Endothelial cell of umbilical vein (primary cell): Measurements from ENCODE around the gene RGS19. TPM values are rescaled to one million over a fixed set of nuclear protein-coding genes. Genes with fewer than 3 reads are reported as not detected.

Experiments
- BruUV-seq: library from RNA; stranded (reverse); fragments of 400-500 nt; replicated peaks from 2 replicates; lab custom pipeline; 2021; lab: Mats Ljungman, UMichigan
- CTCF ChIA-PET: fragments of 300-600, 350-600 bp; sonication (Branson Sonifier 250); formaldehyde crosslinking; loops from one replicate; lab custom pipeline; 2021; ENCODE audit warnings: antibody characterized with exemption, inconsistent platforms; lab: Charles Lee
- POLR2A ChIA-PET: fragments of 300-600, 350-600 bp; sonication (Branson Sonifier 250); formaldehyde crosslinking; loops from one replicate; lab custom pipeline; 2021; ENCODE audit warnings: antibody characterized with exemption, inconsistent platforms; lab: Charles Lee
- DNase-seq: peaks from one replicate; pipeline ENCODE4 v3.0.0-alpha.2; 2011; ENCODE audit warnings: low read depth, low spot score
- FAIRE-seq: peaks from 2 replicates; lab custom pipeline; 2011; peaks lifted over from hg19 to GRCh38; lab: Jason Lieb, UNC
- H2AFZ ChIP-seq: 2 replicates; pipeline ENCODE4 v1.6.0; 2012; ENCODE audit warnings: low read depth, low read length, control low read depth, inconsistent platforms
- H3K27ac ChIP-seq: 2 replicates; pipeline ENCODE4 v1.5.1; 2011; ENCODE audit warnings: low read depth, mild to moderate bottlenecking, control low read depth, low read length, moderate library complexity; ENCODE audit not compliant: insufficient read depth
- H3K27me3 ChIP-seq, 2 experiments: 2 replicates each; pipeline versions ENCODE4 v1.6.0 to v1.6.1; 2011; ENCODE audit warnings: low read length in 2 of 2, mixed read lengths in 1 of 2; ENCODE audit not compliant: control insufficient read depth in 2 of 2, insufficient read depth in 2 of 2
- H3K36me3 ChIP-seq, 2 experiments: 2 replicates in 1 of 2; 3 replicates in 1 of 2; pipeline ENCODE4 v1.5.1; 2011; ENCODE audit warnings: low read length in 2 of 2, mild to moderate bottlenecking in 1 of 2, moderate library complexity in 1 of 2; ENCODE audit not compliant: control insufficient read depth in 2 of 2, insufficient read depth in 2 of 2; ENCODE audit errors: extremely low read depth in 1 of 2
- H3K4me1 ChIP-seq: 3 replicates; pipeline ENCODE4 v1.5.1; 2011; ENCODE audit warnings: mild to moderate bottlenecking, low read length; ENCODE audit not compliant: control insufficient read depth, insufficient read depth; ENCODE audit errors: extremely low read depth
- H3K4me2 ChIP-seq: 2 replicates; pipeline ENCODE4 v1.6.1; 2011; ENCODE audit warnings: low read length, control low read depth, mixed read lengths; ENCODE audit not compliant: insufficient read depth
- H3K4me3 ChIP-seq, 3 experiments: fragments of 200-600 bp in 1 of 3; sonication (generic), shearing (Covaris generic) in 1 of 3; replicated peaks in 1 of 3; 2 replicates each; pipeline ENCODE4 v1.5.1; 2011 to 2016; ENCODE audit warnings: control low read depth in 3 of 3, low read length in 3 of 3, mild to moderate bottlenecking in 2 of 3, inconsistent platforms in 1 of 3, low read depth in 1 of 3, moderate library complexity in 1 of 3; ENCODE audit not compliant: insufficient read depth in 1 of 3
- H3K79me2 ChIP-seq: 2 replicates; pipeline ENCODE4 v1.6.0; 2012; ENCODE audit warnings: low read length, inconsistent platforms; ENCODE audit not compliant: control insufficient read depth, insufficient read depth
- H3K9ac ChIP-seq: replicated peaks from 2 replicates; pipeline ENCODE3; 2011; ENCODE audit warnings: low read length, control low read depth; ENCODE audit not compliant: insufficient read depth; ENCODE audit errors: extremely low read depth
- H3K9me1 ChIP-seq: replicated peaks from 3 replicates; pipeline ENCODE4 v1.6.0; 2011; ENCODE audit warnings: mild to moderate bottlenecking, low read length; ENCODE audit not compliant: control insufficient read depth, insufficient read depth; ENCODE audit errors: extremely low read depth
- H3K9me3 ChIP-seq: replicated peaks from 2 replicates; pipeline ENCODE4 v1.5.1; 2012; ENCODE audit warnings: low read length, inconsistent platforms; ENCODE audit not compliant: control insufficient read depth, insufficient read depth
- H4K20me1 ChIP-seq: replicated peaks from 2 replicates; pipeline ENCODE3; 2011; ENCODE audit warnings: mild to moderate bottlenecking, low read length; ENCODE audit not compliant: control insufficient read depth, insufficient read depth; ENCODE audit errors: extremely low read depth
- EZH2 ChIP-seq: IDR thresholded peaks from 2 replicates; pipeline ENCODE4 v1.6.1; 2012; ENCODE audit warnings: borderline replicate concordance, low read depth, mild to moderate bottlenecking, moderate library complexity, low read length, inconsistent platforms; ENCODE audit not compliant: severe bottlenecking
- FOS ChIP-seq: IDR thresholded peaks from 2 replicates; pipeline ENCODE4 v1.6.1; 2011; ENCODE audit warnings: mild to moderate bottlenecking, low read length, moderate library complexity, borderline replicate concordance; ENCODE audit not compliant: insufficient read depth
- GATA2 ChIP-seq: IDR thresholded peaks from 2 replicates; pipeline ENCODE4 v1.7.0; 2011; ENCODE audit warnings: low read depth, mild to moderate bottlenecking, moderate library complexity, mixed read lengths, low read length; ENCODE audit not compliant: insufficient read length, insufficient read depth
- JUN ChIP-seq: IDR thresholded peaks from 2 replicates; pipeline ENCODE4 v1.6.1; 2011; ENCODE audit warnings: borderline replicate concordance, low read depth; ENCODE audit not compliant: insufficient read length, insufficient read depth
- MYC ChIP-seq: IDR thresholded peaks from one replicate; pipeline ENCODE4 v1.6.1; 2011; ENCODE audit warnings: mild to moderate bottlenecking, low read depth, low read length
- POLR2A ChIP-seq: IDR thresholded peaks from 2 replicates; pipeline ENCODE4 v1.6.1; 2012; ENCODE audit warnings: low read depth, mild to moderate bottlenecking, control low read depth, low read length
- POLR2AphosphoS5 ChIP-seq: IDR thresholded peaks from 2 replicates; pipeline ENCODE4 v1.6.1; 2012; ENCODE audit warnings: low read depth, mild to moderate bottlenecking, control low read depth, low read length, moderate library complexity; ENCODE audit not compliant: insufficient read depth
- dilution Hi-C: fragments of 300-500 bp; cut with MboI; formaldehyde crosslinking; loops from one replicate; pipeline ENCODE4 v1.15.0; 2019; ENCODE audit warnings: low sequenced_read_pairs; ENCODE audit not compliant: extremely low pct_ligation_motif_present
- intact Hi-C: fragments of 100-400 bp; cut with micrococcal nuclease; formaldehyde crosslinking; loops from one replicate; pipeline ENCODE4 v1.10.0; 2022
- polyA plus RNA-seq, 4 experiments: library from polyadenylated mRNA; depleted of rRNA in 3 of 4; stranded (reverse) in 3 of 4; unstranded in 1 of 4; fragments of >200 nt; gene quantifications; 2 replicates each; pipeline versions ENCODE4 v1.2.1 to v1.2.3, GENCODE V29; 2011 to 2012; ENCODE audit warnings: missing spikeins in 1 of 4
- total RNA-seq: library from RNA; stranded (reverse); gene quantifications from 2 replicates; pipeline ENCODE4 v1.2.3, GENCODE V29; 2021
- TF ChIP-seq, protein P1 (sequence below), 2 donors: IDR thresholded peaks; 1 replicate in 1 of 2; 2 replicates in 1 of 2; pipeline ENCODE4 v1.5.1; 2011; ENCODE audit warnings: low read length in 2 of 2, mild to moderate bottlenecking in 2 of 2, moderate library complexity in 2 of 2, control low read depth in 1 of 2, inconsistent platforms in 1 of 2, low read depth in 1 of 2; ENCODE audit not compliant: insufficient read depth in 1 of 2; ENCODE audit errors: extremely low read depth in 1 of 2
- TF ChIP-seq, protein P2 (sequence below): IDR thresholded peaks from 2 replicates; pipeline ENCODE4 v1.6.1; 2011; ENCODE audit not compliant: insufficient read depth, insufficient read length

The RGS19 gene
- total and polyA plus RNA-seq, 2 donors (not counting 3 experiments of a cell fraction or from before 2014, with no cell fraction given) = 27.8 to 33.7 TPM

DNA sequence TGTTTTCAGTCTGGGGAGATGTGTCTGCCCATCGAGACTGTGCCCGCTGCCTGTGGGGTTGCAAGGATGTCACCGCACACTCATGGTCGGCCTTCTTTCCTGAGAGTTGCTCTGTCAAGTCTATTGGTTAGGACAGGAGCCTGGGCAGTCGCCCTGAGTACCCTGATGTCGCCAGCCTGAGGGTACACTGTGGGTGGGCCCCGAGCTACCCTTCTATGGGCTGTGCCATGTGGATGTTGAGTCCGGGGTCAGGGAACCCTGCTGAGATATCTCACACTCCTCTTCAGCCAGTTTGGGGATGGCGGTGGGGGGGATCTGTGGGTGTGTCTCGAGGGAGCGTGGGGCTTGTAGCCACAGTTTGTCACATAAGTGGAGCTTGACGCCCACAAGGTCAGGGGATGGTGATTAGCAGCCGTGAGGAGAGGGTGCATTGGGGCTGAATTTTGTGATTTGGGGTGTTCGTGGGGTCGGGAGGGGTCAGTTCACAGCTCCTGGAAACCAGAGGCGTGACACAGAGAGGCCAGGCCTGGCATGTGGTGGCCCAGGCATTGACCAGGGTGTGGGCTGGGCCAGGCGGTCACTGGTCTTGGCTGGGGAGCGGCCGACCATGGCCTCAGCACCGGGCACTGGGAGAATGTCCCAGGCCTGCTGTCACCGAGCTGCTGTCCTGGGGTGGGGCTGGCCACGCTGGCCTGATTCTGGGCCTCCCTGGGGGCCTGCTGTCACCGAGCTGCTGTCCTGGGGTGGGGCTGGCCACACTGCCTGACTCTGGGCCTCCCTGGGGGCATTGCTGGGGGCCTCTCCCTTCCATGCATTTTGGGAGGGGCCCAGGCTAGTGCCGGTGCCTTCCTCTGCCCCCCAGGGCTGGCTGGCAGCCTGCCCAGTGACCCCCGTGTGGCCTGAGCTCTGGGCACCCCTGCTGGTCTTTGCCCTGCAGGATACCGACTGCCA lies 29.7 kb upstream of the RGS19 start:
- Histone ChIP-seq H3K9ac (no peak overlapping the region), H3K4me2 (no peak overlapping the region), H3K36me3 (no peaks in the 10 kb centered on the region), H3K9me1 (no peaks in the 10 kb centered on the region), H3K79me2 (no peaks in the 10 kb centered on the region), H4K20me1 (no peaks in the 10 kb centered on the region), H2AFZ (no peak overlapping the region), H3K27ac (no peak overlapping the region), H3K9me3 (no peaks in the 10 kb centered on the region), H3K27me3 (no peaks in the 10 kb centered on the region), H3K4me3 (no peak overlapping the region), H3K4me1 (no peaks in the 10 kb centered on the region)
- FAIRE-seq (no peak), DNase-seq (no peak)
- no TSS peak for BruUV-seq
- ChIA-PET CTCF (interaction anchor here (1.4 to 1.5 kb wide), 2 partner anchors 8 to 26 kb away, joined by 4 to 5 read pairs; no protein-coding TSS in a partner anchor), POLR2A (interaction anchor here (0.6 kb wide), 1 partner anchor 33 kb away, joined by 3 read pairs; no protein-coding TSS in a partner anchor)
- dilution Hi-C loops = no loop called here
- TF ChIP-seq POLR2A (no peak), FOS (no peak), POLR2AphosphoS5 (no peak), JUN (no peak), EZH2 (no peak), GATA2 (no peak), MYC (no peak)
- TF ChIP-seq, protein P1, sequence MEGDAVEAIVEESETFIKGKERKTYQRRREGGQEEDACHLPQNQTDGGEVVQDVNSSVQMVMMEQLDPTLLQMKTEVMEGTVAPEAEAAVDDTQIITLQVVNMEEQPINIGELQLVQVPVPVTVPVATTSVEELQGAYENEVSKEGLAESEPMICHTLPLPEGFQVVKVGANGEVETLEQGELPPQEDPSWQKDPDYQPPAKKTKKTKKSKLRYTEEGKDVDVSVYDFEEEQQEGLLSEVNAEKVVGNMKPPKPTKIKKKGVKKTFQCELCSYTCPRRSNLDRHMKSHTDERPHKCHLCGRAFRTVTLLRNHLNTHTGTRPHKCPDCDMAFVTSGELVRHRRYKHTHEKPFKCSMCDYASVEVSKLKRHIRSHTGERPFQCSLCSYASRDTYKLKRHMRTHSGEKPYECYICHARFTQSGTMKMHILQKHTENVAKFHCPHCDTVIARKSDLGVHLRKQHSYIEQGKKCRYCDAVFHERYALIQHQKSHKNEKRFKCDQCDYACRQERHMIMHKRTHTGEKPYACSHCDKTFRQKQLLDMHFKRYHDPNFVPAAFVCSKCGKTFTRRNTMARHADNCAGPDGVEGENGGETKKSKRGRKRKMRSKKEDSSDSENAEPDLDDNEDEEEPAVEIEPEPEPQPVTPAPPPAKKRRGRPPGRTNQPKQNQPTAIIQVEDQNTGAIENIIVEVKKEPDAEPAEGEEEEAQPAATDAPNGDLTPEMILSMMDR (IDR thresholded peaks at IDR 0.05; ENCODE audit: extremely low read depth in 1 of 2, insufficient read depth in 1 of 2, low read depth in 1 of 2, low read length in 2 of 2) = no peak
- TF ChIP-seq, protein P2, sequence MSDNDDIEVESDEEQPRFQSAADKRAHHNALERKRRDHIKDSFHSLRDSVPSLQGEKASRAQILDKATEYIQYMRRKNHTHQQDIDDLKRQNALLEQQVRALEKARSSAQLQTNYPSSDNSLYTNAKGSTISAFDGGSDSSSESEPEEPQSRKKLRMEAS = no peak
- intact Hi-C loops = no loop called here
